ENCODE results near the gene CNTNAP5.

Gene CNTNAP5

DNA sequence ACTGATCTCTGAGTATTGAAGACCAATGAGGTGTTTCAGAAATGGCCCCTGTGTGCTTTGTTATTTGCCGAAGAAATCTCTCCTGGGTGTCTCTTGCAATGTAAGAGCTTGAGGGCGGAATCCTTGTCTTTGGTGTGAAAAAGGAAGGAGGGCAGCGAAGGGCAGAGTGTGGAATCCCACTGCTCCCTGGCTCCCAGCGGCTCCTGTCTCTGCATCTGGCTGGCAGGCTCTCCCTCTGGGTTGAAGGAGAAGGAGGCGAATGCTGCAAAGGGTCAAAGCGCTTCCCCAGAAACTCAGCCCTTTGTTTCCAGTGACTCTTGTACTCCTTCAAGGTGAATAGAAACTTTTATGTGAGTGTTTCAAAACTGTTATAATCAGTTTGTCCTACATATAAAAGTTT lies 457.5 kb downstream of the CNTNAP5 start:
- no peak for DNase-seq

DNA sequence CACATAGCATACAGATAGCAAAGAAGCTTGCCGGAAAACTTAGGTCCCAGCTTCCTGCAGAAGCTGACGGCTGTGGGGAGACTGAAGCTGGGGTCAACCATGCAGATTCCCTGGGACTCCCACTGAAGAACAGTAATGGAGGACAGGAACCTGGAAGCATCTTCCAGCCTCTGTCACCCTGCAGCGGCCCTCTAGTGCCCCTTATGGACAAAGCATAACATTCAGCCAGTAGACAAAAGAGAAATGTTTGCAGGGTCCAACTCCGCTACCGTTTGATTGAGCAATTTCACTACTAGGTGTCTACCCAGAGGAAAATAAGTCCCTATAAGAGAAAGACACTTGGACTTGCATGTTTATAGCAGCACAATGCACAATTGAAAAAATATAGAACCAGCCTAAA lies 460.6 kb downstream of the CNTNAP5 start:
- DNase-seq, result no peak

DNA sequence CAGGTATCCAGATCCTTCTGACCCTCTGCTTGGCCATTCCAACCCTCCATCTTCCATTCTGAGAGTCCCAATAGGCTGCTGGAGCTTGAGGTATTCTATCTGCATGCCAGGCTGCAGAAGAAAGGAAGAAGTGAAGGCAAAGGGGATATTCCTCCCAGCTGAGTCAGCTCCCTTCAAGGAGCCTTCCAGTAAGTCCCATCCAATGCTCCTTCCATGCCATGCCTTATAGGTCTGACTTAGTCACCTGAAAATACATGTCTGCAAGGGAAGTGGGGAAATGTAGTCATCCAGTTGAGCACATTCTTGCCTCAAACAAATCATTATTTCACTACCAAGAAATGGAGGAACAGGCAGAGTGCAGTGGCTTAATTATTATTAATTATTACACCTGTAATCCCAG lies 464.6 kb downstream of the CNTNAP5 start:
- DNase-seq, result no peak

DNA sequence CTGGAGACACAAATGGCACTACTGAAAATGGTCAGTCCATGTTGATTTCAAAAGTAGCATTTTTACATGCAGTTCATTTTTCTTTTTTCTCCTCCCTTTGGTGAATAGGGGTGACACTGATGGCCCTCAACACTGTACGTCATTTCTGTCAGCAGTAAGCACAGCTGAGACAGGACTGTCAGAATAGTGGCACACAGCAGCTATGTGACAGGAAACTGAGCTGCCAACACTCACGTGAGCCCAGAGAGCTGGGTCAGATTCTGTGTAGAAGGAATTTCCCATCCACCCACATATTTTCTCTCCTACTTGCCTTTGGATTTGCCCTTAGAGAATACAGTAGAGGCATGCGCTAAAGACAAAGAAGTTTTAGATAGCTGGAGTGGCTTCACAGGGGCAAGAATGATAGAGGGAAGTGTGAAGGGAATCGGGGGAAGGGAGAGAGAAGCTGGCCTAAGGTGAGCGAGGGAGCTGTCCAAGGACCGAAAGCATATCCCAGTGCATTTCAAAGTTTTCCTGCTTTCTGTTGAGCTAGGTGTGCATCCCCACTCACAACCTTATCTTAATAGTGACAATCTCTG lies 476.6 kb downstream of the CNTNAP5 start:
- DNase-seq, result no peak

DNA sequence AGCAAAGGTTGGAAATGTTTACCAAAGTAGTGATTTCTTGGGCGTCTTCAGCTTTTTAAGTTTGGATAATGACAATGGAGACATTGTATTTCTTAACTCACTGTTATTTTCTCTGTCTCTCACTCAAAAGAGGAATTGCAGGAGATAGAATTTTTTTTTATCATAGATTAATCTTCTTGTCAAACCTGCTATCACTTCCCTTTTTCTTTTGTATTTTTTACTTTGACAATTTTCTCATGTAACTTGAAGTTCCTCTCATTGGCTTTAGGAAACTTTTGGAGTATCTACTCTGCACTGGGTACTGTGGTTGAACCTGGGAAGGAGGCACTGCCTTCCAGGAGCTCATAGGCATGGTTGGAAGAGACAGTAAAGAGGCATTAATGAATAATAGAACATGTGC lies 489.1 kb downstream of the CNTNAP5 start:
- no peak for DNase-seq

DNA sequence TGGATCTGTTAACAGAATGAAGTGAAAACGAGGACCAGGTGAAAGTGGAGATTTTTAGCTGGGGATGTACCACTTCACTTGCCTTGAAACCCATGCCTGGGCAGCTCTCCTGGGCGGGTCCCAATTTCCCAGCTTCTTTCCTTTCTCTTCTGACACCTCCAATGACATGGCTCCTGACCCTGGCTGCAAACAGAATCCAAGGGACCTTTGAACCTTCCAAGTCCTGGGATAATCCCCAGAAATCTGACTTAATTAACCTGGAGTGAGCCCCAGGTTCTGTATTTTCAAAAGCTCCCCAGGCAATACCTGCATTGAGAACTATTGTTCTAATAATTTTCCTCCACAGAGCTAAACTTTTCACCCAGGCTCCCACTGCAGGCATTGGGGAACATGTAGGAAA lies 495.9 kb downstream of the CNTNAP5 start:
- DNase-seq, result no peak

DNA sequence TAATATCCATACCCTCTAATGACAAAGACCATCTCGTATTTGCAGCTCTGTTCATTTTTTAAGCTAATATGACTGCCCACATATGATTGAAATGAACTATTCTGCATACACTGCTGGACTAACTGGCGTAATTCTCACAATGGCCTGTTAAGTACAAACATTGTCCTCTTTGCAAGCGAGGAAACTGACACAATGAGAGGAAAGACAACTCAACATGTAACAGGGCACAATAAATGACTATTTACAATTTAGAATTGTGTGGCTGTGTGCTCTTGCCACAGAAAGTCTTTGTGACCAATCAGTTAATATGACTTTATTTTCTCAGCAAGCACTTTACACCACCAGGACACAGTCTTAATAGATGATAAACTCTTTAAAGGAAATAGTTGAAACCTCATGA lies 498.0 kb downstream of the CNTNAP5 start:
- no peak for DNase-seq

DNA sequence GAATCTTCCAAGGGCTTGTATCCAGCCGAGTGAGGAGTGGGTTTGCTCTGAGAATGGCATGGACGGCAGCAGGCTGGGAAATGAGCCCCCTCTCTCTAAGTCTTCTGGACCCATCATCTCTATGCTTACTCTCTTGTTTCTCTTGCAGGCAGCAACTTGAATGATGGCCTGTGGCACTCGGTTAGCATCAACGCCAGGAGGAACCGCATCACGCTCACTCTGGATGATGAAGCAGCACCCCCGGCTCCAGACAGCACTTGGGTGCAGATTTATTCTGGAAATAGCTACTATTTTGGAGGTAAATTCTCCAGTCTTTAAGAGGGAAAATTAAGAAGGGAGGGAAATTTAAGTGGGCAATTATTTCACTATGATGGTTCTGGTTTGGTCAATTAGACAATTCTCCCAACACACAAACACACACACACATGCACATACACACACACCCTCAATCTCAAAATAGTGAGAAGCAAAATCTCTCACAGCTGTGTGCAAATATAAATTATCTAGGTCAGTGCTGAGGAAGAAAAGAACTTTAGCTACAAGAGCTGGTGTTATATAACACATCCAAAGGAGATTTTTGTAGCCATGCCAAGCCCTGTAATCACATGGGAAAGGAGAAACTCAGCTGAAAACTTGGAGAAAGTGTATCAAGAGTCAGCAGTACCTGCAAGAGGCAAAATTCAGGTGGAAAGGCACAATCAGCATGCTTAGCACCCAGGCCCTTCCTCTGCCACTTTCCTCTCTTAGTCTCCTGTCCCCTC lies 499.2 kb downstream of the CNTNAP5 start:
- DNase-seq, result no peak

DNA sequence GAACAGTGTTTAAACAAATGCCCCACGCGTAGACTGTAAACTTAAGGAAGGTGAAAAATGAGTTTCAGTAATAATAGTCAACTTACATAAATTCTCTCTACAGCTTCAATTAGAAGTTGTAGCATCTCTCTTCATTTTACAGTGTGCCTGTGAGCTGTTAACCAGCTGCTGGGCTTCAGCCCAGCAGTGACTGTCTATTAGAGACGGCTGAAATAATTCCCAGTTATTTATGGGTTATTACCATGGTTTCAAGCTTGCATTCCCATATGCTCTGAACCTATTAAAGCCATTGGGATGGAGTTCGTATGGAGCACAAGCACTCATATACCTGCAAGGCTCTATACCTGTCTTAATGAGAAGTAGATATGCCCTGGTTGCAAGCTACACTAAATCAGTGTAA lies 501.1 kb downstream of the CNTNAP5 start:
- no peak for DNase-seq

DNA sequence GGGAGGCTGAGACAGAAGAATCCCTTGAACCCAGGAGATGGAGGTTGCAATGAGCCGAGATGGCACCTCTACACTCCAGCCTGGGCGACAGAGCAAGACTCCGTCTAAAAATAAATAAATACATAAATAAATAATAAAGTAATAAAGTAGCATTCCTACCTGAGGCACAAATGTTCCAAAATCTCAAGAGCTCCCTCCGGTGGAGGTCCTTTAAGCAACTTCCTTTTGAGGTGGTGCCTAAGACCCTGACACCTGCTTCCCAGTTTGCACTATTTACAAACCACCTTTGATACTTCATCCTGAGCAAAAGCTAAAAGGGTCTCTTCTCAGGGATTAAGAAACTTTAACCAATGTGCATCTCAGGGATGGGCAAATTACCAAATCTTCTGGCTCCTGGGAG lies 505.1 kb downstream of the CNTNAP5 start:
- no peak for DNase-seq

DNA sequence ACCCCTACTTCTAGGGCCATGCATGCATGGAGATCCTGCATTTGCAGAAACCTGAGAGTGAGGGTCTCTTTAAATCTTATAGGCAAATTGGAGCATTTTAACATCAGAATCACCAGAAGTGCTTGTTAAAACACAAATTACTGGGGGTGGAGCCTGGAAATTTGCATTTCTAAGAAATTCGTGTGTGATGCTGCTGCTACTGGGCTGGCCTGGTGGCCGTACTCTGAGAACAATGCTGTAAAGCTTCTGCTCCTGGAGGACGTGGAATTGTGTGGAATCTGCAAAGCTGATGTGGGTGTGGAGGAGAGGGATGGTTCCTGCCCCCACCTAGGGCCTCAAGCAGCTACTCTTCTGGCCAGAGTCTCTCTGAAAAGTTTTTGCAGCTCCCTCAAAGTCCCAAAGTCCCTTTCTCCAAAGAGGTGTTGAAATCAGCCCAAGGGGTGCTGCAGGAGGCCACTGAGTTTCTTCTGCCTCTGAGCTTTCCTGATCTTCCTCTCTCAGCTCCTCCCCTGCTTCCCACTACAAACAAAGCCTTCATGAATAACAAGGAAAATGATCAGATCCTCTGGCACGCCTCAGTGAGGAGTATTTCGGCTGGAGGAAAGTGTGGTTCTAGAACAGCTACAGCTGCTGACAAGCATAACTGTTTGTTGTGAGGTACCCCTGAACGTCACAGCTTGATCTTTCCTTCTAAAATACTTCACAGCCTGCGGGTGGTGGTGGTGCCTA lies 508.3 kb downstream of the CNTNAP5 start:
- DNase-seq, result no peak

DNA sequence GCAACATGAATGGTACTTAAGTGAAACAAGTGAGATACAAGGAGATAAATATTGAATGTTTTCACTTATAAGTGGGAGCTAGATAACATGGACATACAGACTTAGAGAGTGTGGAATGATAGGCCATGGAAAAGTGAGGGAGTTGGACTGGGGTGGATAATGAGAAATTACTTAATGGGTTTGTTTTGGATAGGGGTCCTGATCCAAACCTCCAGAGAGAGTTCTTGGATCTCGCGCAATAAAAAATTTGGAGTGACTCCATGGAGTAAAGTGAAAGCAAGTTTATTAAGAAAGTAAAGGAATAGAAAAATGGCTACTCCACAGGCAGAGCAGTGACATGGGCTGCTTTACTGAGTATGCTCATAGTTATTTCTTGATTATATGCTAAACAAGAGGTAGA lies 508.9 kb downstream of the CNTNAP5 start:
- DNase-seq, result no peak

DNA sequence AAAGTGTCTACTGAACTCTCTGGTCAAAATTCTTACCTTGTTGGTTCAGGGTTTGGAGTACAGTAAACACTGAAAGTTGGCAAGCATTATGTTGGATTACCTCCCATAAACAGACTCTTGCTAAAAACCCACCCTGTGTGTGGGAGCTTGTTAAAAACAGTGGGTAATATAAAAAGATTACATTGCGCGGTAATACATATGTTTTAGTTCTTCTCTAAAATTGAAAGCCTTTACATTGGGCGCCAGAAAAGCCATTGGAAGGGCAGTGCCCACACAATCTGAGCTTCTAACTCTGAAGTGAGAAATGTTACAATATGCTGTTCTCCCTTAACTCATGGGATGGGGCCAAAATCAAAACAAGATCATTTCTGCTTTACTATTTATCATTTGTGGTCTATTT lies 510.7 kb downstream of the CNTNAP5 start:
- no peak for DNase-seq

DNA sequence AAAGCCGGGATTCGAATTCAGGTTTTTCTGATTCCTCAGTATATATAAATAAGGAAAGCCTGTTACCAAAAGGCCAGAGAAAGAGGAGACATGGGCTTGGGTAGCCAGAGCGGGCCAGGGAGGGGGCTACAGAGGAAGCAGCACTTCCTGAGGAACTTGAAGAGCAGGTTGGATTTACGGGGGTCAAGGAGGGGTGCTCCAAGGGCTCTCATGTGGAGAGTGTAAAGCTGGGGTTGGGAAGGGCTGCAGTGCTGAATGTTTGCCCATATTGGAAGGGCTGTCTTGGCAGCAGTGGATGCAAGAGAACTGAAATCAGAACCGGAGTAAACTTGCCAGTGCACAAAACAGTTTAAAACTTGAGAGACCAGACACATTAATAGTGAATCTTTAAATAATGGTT lies 511.5 kb downstream of the CNTNAP5 start:
- no peak for DNase-seq

DNA sequence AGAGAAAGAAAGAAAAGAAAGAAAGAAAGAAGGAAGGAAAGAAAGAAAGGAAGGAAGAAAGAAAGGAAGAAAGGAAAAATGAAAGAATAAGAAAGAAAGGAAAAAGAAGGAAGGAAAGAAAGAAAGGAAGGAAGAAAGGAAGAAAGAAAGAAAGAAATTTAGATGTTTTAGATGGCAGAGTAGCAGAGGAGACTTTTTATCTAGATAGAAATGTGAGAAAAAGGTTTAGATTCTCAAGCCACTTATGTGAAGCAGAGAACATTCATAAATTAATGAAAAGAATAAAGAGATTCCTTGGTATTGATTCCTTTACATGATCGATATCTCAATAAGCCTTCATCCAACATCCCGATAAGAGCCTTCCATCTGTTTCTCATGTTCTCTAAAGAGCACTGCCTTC lies 513.5 kb downstream of the CNTNAP5 start:
- no peak for DNase-seq

DNA sequence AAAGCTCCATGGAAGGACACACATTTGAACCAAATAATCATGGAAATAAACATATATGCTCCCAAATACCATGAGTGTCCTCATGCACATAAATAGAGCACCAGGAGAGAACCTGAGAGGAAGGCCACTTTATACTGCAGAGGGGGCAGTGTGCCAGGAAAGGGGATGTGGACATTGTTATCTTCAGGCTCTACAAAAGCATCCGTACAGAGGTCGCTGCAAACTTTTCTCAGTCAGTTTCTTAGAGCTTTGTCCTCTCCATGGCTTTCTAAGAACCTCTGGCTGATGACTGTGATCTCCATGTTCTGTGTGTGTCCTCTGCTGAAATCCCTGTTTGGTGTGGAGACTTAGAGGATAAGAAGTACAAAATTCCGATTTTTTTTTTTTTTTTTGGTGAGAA lies 515.7 kb downstream of the CNTNAP5 start:
- no peak for DNase-seq

DNA sequence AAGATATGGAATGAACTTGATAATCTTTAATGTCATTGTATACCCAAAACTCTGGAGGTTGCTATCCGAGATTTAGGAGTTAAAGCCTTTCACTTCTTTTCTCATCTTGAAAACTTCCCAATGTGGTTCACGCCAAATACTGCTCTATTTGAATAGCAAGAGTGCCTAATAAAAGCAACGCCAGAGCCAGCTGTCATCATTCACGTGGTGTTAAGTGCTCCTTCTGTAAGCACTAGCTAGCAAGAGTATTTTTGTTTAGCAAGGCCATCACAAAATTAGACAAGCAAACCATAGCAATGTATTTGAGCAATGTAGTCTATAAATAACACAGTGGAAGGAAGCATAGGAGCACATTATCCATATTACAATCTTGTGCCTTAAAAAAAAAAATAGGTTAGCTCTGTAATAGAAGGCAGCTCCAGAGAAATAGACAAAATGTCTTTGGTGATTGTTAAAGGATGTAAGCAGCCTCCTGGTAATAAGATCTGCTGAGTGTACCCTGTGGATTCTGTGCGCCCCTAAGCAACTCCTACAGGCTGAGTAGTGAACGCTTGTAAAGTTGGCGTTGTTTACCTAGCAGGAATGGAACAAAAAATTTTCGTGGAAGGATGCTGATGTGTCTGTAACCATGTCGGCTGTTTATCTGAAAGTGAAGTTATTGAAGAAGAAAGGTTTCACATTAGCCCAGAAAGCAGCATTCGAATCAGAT lies 518.0 kb downstream of the CNTNAP5 start:
- DNase-seq, result no peak

DNA sequence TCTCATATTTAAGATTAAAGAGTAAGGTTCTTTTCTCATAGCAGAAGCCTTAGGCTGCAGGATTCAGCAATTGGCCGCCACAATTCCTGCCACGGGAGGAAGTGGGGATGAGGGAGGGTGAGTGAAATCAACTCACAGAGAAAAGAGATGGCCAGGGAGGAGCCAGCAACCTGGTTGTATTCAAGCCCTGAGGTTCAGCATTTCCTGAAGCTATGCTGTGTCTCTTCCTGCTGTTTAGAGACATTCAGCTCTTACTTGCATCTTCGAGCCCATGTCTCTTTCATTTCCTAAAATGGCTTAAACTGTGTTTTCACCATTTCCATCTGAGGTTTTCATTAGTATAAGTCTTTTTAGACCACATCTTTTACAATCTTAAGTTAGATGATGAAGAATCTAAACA lies 522.6 kb downstream of the CNTNAP5 start:
- DNase-seq, result no peak

DNA sequence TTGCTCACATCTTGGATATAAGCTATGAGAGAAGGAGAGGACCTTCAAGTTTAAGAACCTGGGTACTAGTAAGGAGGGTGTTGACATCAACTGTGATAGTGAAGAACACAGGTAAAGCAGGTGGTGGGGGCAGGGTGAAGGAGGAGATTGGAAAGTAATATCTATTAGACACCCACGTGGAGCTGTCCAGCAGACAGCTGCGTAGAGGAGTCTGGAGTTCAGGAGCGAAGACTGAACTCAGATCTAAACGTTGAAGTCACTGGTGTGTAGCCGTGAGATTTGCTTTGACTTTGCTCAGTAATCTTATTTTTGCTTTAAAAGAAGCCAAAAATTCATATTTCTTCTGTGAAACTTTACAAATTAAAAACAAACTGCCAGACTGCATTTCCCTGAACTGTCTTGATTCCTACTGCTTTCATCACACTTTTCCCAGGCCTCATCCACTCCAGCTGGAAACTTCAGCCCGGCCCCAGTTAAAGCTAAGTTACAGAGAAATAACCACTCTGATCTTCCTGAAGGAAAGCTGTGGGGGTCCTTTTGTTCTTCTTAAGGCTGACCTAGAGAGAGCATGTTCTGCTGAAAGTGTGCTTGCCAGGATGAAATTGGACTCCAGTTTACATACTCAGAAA lies 533.3 kb downstream of the CNTNAP5 start:
- no peak for DNase-seq

DNA sequence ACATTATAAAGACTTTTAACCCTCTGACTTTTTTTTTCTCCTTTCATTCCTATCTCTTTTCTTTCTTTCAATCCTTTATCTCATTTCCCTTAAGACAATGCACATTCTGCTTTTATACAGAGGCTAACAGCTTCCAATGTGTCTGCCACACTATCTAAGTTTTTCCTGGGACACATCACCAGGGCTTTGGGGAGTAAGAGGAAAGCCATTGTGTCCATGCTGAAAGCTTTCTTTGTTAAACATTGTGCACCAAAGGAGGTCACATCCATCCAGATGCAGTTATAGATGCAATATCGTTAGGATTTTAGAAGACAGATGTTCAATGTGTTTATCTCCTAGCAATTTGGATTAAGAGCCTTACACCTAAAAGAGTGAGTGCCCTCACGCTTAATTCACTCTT lies 534.1 kb downstream of the CNTNAP5 start:
- DNase-seq, result no peak

DNA sequence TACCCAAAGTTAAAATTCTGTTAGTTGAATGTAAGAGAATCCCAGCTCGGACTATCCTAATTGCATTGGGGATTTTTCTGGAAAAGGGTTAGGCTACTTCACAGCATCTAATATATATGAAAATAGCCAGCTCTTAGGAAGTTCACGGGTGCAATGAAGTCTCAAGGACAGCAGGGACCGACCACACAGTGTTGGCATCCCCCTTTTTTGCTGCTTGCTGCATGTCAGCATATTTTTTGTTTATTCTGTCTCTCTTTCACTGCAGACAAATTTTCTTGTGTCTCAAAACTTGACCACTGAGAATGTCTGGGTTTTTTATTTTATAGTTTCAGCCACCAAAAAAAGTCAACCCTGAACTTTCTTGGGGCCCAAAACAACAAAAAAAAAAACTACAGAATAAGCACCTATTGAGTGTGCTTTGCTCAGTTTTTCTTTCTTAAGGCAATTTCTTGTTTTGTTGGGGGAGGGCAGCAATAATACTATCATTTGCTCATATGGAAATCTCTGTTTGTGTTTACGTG lies 535.6 kb downstream of the CNTNAP5 start:
- DNase-seq, result no peak

DNA sequence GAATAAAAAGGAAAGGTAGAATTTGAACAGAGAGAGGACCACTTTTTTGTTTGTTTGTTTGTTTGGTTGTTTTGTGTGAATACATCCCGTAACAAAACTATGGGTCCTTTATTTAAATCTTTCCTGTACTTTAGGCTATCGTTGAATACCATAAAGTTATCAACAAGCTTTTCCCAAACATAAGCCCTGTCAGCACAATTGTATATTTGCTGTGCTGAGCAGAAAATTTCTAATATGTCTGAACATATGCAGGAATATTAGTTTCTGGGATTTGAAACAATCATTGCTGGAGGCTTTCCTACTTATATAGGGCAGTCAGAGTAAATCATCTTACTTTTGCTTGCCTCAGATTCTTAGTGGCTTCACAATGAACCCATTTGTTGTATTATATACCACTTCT lies 536.4 kb downstream of the CNTNAP5 start:
- no peak for DNase-seq

DNA sequence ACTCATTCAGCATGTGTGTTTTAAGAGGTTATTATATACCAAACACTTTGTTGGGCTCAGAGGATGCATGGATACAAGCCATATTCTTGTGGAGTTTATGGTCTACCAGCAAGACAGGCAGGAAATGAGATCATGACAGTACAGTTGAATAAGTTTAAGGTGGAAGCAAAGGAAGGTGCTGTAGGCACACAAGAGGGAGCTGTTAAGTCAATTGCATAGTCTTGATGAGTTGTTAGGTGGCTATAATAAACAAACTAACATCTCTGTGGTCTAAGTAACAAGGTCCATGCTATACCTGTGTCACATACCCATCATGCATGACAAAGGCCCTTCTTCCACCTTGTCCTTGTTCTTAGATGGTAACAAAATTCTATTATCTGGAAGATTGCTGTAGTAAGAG lies 538.3 kb downstream of the CNTNAP5 start:
- no peak for DNase-seq

Data from T1000 (cell line).